OCI-LY1 (cell line): ENCODE measurements around the gene CNGA1.

Experiments
- H2AFZ ChIP-seq: fragments of 200-600 bp; sonication (generic), shearing (Covaris generic); 2 replicates; pipeline ENCODE4 v1.6.0; 2014; ENCODE audit warnings: antibody characterized with exemption, mild to moderate bottlenecking, low read length
- H3F3A ChIP-seq: fragments of 200-600 bp; sonication (generic), shearing (Covaris generic); 2 replicates; pipeline ENCODE4 v1.6.0; 2014; ENCODE audit warnings: mild to moderate bottlenecking, antibody characterized with exemption, low read length, moderate library complexity; ENCODE audit not compliant: insufficient read depth
- H3K27ac ChIP-seq: fragments of 200-600 bp; sonication (generic); 2 replicates; pipeline ENCODE4 v1.5.1; 2014; ENCODE audit warnings: low read length, mixed run types, mild to moderate bottlenecking, low read depth; ENCODE audit not compliant: poor library complexity, severe bottlenecking
- H3K27me3 ChIP-seq: fragments of 200-600 bp; sonication (generic); 2 replicates; pipeline ENCODE4 v1.6.0; 2014; ENCODE audit warnings: antibody characterized with exemption, mild to moderate bottlenecking, low read length, moderate library complexity; ENCODE audit not compliant: insufficient read depth
- H3K36me3 ChIP-seq: fragments of 200-600 bp; sonication (generic); 2 replicates; pipeline ENCODE4 v1.6.1; 2014; ENCODE audit warnings: mild to moderate bottlenecking, antibody characterized with exemption, low read length, moderate library complexity, mixed read lengths; ENCODE audit not compliant: insufficient read depth
- H3K4me1 ChIP-seq: fragments of 200-600 bp; sonication (generic); 2 replicates; pipeline ENCODE4 v1.5.1; 2014; ENCODE audit warnings: mild to moderate bottlenecking, low read length, moderate library complexity; ENCODE audit not compliant: insufficient read depth, severe bottlenecking
- H3K4me2 ChIP-seq: fragments of 200-600 bp; sonication (generic), shearing (Covaris generic); 2 replicates; pipeline ENCODE4 v1.6.1; 2014; ENCODE audit warnings: low read length
- H3K4me3 ChIP-seq: fragments of 200-600 bp; sonication (generic); 2 replicates; pipeline ENCODE4 v1.5.1; 2014; ENCODE audit warnings: low read length, low read depth, mild to moderate bottlenecking, mixed read lengths; ENCODE audit not compliant: poor library complexity, severe bottlenecking
- H3K79me2 ChIP-seq: fragments of 200-600 bp; shearing (Covaris generic); 2 replicates; pipeline ENCODE4 v1.6.1; 2016; ENCODE audit warnings: mixed run types, low read length, mixed read lengths; ENCODE audit not compliant: insufficient read depth
- H3K9ac ChIP-seq: fragments of 200-600 bp; sonication (generic), shearing (Covaris generic); 2 replicates; pipeline ENCODE4 v1.6.1; 2014; ENCODE audit warnings: mild to moderate bottlenecking, low read length, mixed read lengths
- H3K9me2 ChIP-seq: fragments of 200-600 bp; sonication (generic), shearing (Covaris generic); 2 replicates; pipeline ENCODE4 v1.6.1; 2014; ENCODE audit warnings: low read depth, mild to moderate bottlenecking, low read length, mixed read lengths
- H3K9me3 ChIP-seq: fragments of 200-600 bp; shearing (Covaris generic); 2 replicates; pipeline ENCODE4 v1.6.1; 2014; ENCODE audit warnings: low read length, mixed read lengths
- H4K20me1 ChIP-seq: fragments of 200-600 bp; sonication (generic), shearing (Covaris generic); 2 replicates; pipeline ENCODE4 v1.6.0; 2016; ENCODE audit warnings: mild to moderate bottlenecking, low read length; ENCODE audit not compliant: insufficient read depth
- EZH2 ChIP-seq: fragments of 200-600 bp; sonication (generic), shearing (Covaris generic); IDR thresholded peaks from 2 replicates; pipeline ENCODE4 v1.8.0; 2017; ENCODE audit warnings: borderline replicate concordance, mixed run types, mild to moderate bottlenecking, antibody characterized with exemption, low read length, moderate library complexity, mixed read lengths
- TF ChIP-seq, protein P1 (sequence below): fragments of 200-600 bp; sonication (generic), shearing (Covaris generic); IDR thresholded peaks from 2 replicates; pipeline ENCODE4 v1.5.1; 2017; ENCODE audit warnings: mild to moderate bottlenecking, antibody characterized with exemption, low read length, moderate library complexity, mixed read lengths

Gene CNGA1

DNA sequence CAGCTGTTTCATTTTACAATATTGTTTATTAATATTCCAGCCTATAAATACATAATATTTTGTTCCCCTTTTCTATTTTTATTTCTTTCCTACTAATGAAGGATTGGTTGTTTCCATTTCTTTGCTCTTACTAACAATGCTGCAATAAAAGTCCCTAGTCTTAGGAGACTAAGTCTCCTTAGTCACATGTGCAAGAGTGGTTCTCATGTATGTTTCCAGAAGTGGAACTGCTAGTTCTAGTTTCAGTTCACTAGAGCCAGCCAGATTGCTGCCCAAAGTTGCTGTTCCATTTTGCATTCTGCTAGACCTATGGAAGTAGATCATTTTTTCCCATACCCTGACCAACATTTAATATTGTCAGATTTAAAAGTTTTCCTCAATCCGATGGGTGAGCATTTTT lies 44.3 kb downstream of the CNGA1 start:
- H3K9ac ChIP-seq = no peak overlapping the region
- H3K9me2 ChIP-seq = no peaks in the 10 kb centered on the region
- TF ChIP-seq EZH2 = no peak
- TF ChIP-seq, protein P1, sequence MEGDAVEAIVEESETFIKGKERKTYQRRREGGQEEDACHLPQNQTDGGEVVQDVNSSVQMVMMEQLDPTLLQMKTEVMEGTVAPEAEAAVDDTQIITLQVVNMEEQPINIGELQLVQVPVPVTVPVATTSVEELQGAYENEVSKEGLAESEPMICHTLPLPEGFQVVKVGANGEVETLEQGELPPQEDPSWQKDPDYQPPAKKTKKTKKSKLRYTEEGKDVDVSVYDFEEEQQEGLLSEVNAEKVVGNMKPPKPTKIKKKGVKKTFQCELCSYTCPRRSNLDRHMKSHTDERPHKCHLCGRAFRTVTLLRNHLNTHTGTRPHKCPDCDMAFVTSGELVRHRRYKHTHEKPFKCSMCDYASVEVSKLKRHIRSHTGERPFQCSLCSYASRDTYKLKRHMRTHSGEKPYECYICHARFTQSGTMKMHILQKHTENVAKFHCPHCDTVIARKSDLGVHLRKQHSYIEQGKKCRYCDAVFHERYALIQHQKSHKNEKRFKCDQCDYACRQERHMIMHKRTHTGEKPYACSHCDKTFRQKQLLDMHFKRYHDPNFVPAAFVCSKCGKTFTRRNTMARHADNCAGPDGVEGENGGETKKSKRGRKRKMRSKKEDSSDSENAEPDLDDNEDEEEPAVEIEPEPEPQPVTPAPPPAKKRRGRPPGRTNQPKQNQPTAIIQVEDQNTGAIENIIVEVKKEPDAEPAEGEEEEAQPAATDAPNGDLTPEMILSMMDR = no peak
- no peaks in the 10 kb centered on the region for H3K36me3 ChIP-seq
- H3K79me2 ChIP-seq = no peaks in the 10 kb centered on the region
- H3F3A ChIP-seq = no peaks in the 10 kb centered on the region
- no peak overlapping the region for H3K4me2 ChIP-seq
- no peak overlapping the region for H2AFZ ChIP-seq
- no peak overlapping the region for H3K4me3 ChIP-seq
- H3K27ac ChIP-seq = no peak overlapping the region
- no peaks in the 10 kb centered on the region for H3K9me3 ChIP-seq
- H3K4me1 ChIP-seq = no peaks in the 10 kb centered on the region
- no peaks in the 10 kb centered on the region for H4K20me1 ChIP-seq
- H3K27me3 ChIP-seq = no peaks in the 10 kb centered on the region

DNA sequence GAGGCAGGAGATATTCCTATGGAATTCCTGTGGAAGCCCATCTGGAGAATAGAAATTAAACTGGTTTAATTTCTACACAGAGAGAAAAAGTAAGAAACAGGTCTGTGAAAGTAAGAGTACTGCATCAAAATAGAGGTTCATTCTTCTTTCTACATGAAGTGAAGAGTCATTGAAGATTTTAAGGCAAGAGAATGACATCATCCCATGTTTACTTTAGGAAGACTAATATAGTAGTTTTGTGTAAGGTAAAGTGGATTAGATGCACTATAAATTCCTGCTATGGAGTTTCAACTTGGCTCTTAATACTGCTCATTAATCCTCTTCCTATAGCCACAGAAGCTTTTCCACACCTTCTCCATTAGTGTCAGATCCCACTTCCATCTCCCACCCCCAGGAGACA lies 47.6 kb downstream of the CNGA1 start:
- no peaks in the 10 kb centered on the region for H3K9me3 ChIP-seq
- H3K36me3 ChIP-seq = no peaks in the 10 kb centered on the region
- H3K27me3 ChIP-seq = no peaks in the 10 kb centered on the region
- H3K9ac ChIP-seq = no peak overlapping the region
- H3K9me2 ChIP-seq = peaks cover 3% of the 10 kb centered on the region; the same call in 1 of the 2 replicates
- no peaks in the 10 kb centered on the region for H4K20me1 ChIP-seq
- H3K4me1 ChIP-seq = no peaks in the 10 kb centered on the region
- H3K4me3 ChIP-seq = no peak overlapping the region
- TF ChIP-seq EZH2 = no peak
- TF ChIP-seq, protein P1 = no peak
- no peaks in the 10 kb centered on the region for H3F3A ChIP-seq
- no peak overlapping the region for H3K27ac ChIP-seq
- H3K79me2 ChIP-seq = no peaks in the 10 kb centered on the region
- H3K4me2 ChIP-seq = no peak overlapping the region
- H2AFZ ChIP-seq = no peak overlapping the region

DNA sequence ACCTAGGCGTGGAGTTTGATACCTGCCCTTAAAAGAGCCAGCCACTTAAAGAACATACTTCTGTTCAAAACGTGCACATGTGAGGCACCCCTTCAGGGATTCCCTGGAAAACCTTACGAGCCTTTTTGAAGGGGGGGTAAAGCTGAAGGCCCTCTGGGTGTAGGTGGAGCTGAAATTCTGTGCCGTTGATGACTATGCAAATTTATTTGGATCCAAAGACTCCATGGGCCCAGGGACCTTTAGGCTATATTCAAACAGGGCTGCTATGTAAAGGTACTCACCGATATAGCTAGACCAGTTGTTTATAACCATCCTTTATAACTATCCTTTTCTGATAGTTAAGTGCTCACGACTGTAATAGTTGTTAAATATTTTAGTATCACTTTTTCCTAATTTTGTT lies 61.8 kb downstream of the CNGA1 start:
- H2AFZ ChIP-seq = no peak overlapping the region
- H3K4me3 ChIP-seq = no peak overlapping the region
- no peak overlapping the region for H3K27ac ChIP-seq
- no peaks in the 10 kb centered on the region for H3K4me1 ChIP-seq
- no peaks in the 10 kb centered on the region for H4K20me1 ChIP-seq
- no peaks in the 10 kb centered on the region for H3K9me2 ChIP-seq
- TF ChIP-seq, protein P1 = no peak
- no peak for TF ChIP-seq EZH2
- no peak overlapping the region for H3K9ac ChIP-seq
- no peaks in the 10 kb centered on the region for H3K79me2 ChIP-seq
- no peak overlapping the region for H3K4me2 ChIP-seq
- no peaks in the 10 kb centered on the region for H3F3A ChIP-seq
- H3K36me3 ChIP-seq = no peaks in the 10 kb centered on the region
- no peaks in the 10 kb centered on the region for H3K27me3 ChIP-seq
- H3K9me3 ChIP-seq = no peaks in the 10 kb centered on the region
